HG03469 (cell line): ENCODE measurements around the gene GRP.

Experiments used
- ATAC-seq: cut with Tn5 transposase; IDR thresholded peaks from one replicate; pipeline ENCODE4 v1.9.1; 2021; ENCODE audit warnings: mild to moderate bottlenecking, moderate library complexity, moderate number of reproducible peaks; ENCODE audit not compliant: unreplicated experiment

The GRP gene

DNA sequence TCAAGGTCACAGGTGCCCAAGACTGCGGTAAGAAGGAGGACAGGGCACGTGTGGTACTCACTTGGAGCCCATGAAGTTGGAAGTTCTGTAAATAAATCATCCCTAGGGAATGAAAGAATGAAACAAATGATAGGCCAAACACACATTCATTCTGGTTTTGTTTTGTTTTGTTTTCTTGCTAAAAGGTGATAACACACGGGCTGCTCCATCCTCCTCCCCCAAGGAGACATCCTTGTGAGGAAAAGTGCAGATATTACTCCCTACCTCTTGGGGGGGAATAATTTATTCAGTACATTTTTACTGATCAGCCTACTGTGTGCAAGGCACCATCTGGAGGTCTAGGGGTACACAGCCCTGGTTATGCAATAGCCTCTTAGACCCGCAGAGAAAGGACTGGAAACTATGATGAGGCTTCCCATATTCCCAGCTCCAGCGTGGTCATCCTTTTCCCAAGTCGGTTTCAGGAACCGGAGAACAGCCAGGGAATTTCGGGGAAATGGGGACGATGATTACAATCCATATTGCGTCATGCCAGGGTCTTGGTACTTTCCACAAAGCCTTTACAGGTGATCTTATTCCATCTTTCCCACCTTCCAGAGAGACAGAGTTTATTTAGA lies 47.0 kb downstream of the GRP start:
- no peak for ATAC-seq

DNA sequence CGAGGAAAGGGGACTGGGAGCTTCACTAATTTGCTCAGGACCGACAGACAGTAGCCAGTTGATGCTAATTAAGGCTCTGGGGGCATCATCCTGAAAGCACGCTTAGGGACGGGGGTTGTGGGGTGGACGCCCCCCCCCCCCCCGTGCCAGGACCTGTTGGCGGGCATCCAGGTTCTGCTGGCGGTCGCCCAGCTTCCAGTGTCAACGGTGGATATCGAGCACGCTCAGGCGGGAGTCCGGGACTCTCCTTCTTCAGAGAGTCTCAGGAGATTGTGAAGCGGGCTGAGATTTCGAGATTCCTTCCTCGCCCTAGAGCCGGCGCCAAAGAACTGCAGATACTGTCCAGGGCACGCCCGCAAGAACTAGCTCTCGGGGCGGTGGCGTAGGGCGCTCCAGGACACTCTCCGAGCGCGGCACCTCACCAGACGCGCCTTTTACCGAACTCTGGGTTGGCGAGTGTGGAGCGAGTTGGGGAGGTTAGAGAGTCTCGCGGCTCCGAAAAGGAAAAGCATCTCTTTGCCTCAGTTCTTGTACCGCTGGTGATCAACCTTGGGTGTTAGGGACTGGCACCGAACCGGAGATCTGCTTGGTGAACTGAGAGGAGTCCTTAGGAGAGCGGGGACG lies 47.7 kb downstream of the GRP start:
- ATAC-seq = no peak

DNA sequence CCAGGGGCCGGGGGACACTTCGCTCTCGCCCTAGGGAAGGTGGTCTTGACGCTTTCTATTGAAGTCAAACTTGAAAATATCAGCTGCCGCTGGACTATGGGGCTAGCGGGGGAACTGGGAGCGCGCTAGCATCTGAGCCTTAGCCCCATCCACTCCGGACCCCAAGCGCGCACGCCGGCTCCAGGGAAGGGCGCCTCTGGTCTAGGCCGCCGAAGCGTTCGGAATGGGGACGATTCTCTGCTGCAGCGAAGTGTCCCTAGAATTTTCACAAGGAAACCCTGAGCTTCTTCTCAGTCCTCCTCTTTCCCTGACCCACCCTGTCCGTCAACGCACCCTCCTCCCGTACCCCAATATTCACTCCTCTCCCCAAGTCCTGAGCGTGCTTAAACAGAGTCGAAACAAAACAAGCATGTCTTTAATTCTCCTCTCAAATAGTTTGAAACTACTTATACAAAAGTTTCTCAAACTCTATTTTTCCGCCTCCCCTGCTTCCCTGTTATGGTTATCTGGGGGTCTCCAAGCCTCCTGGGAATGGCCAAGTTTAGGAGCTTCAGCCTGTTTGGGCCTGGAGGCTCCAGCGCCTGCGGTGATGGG lies 48.3 kb downstream of the GRP start:
- ATAC-seq = no peak

DNA sequence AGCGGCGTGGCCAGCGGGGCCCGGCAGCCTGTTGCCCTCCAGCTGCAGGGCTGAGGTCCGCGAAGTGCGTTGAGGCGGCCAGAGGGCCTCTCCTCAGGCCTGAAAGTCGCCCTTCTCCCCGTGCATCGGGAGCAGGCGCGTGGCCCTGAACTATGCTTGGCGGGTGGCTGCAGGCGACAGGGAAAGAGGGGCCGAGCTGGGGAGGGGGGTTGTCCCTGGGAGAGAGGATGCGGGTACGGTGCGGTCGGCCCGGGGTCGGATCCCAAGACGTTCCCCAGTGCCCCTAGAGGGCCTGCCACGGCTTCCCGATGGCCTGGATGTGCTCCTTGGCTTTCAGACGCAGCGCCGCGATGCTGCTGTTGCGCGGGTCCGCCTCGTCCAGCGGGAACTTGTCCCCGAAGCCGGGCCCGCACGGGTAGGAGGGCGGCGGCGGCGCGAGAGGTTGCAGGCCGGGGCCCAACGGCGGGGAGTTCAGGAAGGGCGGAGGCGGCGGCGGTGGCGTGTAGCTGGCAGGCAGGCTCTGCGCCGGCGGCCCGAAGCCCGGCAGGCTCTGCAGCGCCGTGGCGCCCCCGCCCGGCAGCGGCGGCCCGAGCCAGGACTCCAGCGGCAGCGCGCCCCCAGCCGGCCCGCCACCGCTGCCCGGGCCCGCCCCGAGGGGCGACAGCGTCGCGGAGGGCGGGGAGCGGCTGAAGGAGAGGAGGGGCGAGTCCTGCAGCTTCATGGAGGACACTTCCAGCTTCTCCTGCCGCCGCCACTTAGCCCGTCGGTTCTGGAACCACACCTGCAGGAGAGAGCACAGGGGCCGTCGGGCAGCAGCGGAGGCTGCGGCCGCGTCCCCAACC lies 49.0 kb downstream of the GRP start:
- ATAC-seq = no peak

DNA sequence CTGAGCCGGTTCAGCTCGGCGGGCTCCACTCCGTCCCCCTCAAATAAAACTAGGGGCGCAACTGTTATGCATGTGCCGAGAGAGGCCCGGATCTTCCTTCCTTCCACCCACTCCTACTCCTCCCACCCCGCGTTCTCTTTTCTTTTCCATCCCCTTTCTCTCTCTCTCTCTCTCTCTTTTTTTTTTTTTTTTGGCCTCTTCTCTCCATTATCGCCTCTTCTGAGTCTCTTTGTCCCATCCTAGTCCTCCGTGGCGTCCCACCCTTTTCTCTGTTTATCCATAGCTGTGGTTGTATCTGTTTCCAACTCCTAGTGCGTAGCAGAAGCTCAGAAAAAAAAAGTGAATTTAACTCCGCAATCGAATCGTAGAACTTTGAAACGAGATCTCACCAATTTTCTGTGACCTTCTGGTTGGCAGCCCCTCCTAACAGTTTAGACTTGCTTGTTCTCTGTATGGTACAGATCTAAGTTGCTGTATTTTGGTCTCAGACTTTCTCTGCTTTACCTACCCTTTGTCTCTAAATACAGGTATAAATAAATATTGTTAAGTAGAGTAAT lies 49.7 kb downstream of the GRP start:
- ATAC-seq = no peak

DNA sequence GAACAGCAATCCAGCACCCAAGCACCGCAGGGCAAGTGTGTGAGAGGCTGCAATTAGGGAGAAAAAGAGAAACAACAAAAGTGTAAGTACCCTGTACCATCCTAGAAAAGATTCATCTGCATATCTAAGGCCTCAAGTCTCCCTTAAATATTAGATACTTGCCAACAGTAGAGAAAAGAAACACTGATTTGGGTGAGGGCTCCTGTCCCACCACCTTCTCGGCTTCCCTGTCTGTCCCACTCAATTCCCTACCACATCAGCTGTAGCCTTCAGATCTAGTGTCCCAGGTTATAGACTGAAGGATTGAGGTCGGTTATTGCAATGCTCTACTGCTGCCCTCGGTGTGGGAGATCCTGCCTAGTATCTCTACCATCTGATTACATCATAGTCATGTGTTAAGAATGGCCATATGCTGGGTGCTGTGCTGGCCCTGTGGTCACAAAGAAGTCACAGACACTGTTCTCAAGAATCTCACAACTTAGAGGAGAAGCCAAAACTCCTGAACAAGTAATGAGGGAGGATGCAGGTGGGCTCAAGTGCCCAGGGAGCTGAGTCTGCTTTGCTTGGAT lies 50.8 kb downstream of the GRP start:
- no peak for ATAC-seq

DNA sequence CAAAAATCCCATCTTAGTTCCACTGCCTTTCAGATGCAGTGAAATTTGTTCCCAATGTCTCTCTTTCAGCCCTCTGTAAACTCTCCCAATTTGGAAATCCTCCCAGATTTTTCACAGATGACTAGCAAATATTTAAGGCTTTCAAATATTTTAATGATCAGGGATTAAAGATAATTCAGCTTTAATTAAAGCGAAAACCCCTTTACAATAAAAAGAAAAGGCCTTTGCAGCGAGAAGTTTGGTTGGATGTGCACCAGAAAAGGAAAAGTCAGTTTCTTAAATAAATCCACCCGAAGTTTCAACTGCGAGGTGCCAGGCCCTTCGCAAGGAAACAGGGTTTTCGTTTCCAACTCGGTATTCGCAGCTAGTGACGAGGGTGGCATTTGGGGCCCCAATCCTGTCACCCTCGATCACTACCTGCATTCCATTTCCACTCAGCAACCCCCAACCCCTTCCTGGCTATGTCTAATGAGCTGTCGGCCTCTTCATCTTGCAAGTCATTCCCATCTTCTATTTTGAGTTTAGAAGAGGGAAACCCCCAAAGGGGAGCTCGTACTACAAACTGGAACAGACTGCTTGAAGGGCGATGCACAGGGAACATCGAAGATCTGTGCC lies 51.8 kb downstream of the GRP start:
- no peak for ATAC-seq

DNA sequence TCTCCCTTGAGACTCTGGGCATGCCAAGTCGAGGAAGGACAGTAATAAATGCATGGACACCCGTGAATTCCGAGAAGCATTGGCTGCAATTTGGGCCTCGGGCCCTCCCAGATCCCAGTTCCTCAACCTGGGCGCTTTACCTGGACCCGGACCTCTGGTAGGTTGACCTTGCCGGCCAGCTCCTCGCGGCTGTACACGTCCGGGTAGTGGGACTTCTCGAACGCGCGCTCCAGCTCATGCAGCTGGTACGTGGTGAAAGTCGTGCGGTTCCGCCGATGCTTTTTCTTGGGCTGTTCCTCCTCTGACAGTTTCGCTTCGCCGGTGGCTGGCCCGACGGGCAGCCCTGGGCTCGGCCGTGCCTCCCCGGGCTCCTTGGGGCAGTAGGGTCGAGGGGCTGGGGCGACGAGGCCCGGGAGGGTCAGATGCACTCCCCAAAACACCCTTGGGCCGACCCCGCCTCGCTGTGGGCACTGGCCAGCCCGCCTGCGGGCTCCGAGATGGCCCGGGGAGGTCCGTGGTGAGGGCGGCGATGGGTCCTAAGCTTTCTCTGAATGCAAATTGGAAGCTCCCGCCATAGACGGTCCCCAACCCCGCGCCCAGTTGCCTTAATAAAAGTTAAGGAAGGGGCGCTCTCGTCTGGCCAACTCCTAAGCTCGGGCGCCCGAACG lies 52.4 kb downstream of the GRP start:
- ATAC-seq = no peak

DNA sequence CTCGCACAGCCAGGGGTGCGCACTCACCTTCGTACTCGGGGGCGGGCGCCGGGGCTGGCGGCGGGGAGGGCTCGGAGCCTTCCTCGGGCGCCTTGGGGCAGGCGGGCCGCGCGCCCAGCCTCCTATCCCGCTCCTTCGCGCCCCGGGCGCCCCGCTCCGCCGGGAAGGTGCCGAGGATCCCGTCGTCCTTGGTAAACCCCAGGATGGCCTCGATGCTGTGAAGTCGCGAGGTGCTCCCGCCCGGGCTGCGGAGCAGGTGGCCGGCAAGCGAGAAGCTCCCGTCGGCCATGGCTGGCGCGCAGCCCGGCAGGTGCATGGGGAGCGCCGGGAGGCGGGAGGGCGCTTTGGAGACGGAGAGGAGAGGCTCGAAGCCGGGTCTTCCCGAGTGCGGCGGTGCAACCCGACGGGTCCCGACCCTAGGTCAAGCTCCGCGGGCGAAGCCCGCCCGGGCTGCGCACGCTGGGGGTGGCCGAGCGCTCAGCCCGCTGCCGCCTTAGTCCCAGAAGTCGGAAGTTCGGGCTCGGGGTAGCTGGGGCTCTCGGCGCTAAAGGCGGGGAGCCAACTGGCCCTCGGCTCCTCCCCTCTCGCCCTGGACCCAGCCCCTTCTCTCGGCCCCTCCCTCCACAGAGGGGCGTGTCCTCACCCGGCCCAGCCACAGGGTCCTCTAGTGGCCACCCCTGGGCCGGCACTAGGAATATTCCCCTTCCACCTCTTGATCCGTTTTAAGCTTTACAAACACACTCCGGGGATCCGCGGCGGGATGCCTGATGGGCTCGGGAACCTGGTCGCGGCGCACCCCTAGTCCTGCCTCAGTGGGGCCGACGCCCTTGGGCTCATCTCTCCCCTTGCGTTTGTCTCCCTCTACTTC lies 53.2 kb downstream of the GRP start, which contains the start of gene RAX:
Gene RAX, minus strand, starts transcription at position 564 of the 868 bp plus-strand sequence. Its CDS starts 248 bp downstream, at position 316.
- no peak for ATAC-seq

DNA sequence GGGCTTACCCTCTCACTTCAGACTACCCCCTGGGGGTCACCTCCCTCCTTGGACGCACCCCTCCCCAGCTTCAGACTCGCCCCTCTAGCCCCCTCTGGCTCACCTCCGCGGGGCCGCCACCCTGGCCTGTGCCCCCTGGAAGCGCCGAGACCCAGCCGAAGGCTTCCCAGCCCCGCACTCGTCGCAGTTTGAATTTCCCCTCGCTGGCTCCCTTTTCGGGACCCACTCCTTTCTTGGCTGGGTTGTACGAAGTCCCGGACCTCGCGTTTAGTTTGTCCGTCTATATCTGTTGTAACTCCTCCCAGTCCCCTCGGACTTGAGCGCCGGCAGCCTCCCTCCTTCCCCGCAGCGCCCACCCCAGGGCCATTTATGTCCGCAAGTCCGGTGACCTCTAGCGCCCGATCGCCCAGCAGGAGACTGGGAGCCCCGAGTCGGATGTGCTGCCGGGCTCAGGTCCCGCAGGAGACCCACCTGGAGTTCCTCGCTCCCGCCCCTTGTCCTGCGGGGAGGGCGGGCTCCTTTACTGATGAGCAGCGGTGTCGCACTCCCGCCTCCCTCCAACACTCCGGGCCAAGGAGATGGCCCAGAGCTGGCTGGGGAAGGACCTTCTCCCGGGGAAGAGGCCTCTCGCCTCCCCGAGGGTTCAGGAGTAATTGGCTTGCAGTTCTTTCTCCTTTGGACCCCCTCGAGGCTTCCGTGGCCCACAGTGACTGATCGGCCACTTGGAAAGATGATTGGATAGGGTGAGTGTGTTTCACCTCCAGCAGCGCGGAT lies 54.0 kb downstream of the GRP start:
- ATAC-seq = no peak

DNA sequence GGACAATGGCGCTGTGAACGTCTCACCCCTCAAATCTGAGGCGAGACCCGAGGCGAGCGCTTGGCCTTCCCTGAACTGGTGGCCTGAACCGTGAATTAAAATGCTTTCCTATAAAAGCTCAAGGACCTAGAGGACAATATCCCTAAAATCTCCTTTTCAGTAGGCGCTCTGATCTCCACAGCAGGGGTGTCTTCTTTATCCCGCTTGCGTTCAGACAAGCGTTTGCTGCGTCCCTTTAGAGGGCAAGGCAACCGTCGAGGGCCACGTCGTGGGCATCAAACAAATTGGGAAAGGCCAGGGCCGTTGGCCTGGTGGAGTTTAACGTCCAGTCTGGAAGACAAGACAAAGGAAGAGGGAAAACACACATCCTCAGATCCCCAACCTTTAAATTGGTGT lies 54.6 kb downstream of the GRP start:
- no peak for ATAC-seq

DNA sequence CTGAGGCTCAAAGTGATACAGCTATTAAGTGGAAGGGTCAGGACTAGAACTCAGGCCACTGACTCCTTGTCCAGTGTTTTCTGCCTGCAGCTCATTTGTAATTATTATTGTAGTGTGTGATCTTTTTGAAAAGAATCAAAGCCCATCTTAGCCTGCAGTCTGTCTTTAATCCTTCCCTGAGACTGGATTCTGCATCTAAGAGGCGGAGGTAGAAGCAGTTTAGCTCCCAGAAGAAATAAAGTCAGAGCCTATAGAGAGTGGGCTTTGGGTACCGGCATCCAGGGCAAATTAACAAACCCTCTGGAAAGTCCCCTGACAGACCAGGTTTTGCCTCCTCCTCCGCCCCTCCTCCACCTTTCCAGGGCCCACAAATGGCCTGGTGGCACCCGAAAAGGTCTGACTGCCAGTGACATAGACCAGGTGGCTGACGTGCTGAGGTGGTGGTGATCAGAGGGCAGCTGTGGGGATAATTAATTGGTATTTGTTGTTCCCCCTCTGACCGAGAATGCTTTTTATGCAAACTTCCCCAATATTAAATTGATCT lies 55.5 kb downstream of the GRP start:
- no peak for ATAC-seq

DNA sequence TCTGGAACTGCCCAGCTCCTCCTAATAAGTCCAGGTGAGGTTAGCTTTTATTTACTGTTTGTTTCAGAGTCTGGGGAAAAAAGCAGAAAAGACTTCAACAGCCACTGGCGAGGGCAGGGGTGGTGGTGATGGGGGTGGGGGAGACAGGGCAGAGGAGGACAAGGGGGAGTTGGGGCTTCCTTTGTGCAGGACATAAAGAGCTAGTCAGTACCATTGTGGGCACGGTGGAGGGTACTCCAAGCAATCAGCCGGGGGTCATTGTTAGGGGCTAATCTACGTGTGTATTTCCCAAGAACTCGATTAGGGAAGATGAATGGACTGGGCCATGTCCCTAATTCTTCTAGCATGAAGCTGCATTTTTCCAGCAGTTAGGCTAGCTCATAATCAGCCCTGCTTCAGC lies 56.1 kb downstream of the GRP start:
- no peak for ATAC-seq

DNA sequence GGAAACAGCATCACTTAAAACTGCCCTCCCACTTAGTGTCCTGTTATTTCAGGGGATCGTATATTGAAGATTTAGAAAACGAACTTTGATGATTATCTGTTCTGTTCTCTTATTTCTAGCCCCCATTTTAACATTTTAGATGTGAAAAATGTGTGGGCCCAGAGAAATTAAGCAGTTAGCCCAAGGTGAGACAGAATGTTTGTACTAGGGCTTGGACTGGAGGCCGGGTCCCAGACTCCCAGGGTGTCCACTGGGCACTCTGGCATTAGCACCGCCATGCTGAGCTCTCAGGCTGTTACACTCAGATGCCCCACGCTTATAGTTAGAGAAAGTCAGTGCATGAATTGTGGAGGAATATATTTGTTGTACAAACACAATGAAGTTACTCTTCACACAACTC lies 58.8 kb downstream of the GRP start:
- ATAC-seq = no peak

DNA sequence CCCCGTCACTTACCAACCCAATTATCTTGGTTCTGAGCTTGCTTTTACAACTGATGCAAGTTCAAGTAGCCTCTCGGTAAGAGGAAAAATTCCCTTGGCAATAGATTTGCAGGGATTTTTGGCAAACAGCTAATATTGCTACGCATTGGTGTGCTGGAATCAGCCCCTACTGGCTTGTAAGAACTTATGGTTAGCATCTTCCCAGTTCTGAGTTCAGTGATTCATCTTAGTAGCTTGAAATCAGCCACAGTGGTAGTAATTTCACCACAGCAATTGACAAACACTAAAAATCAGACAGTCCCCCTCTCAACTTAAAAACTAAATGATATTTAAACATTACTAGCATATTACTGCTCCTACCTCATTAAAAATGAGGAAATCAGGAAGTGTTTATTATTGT lies 59.2 kb downstream of the GRP start:
- no peak for ATAC-seq

DNA sequence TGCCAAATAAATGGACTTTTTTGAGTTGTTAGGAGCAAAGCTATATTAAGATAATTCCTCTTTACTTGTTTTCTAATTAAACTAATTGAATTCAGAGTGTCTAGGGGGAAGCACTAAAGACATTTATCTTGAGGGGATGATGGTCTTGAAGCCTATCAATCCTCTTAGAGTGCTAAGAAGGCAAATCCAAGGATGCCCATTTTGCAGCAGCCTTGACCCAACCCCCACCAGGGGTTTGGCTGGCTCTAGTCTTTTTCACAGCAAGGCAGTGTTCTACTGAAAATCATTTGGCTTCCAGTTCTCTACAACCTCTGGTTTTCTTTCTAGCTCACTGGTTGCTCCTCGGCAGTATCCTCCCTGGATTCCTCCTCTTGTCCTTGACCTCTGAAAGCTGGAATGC lies 59.8 kb downstream of the GRP start:
- no peak for ATAC-seq
